Suprapubic skin (tissue), 4 donors: ENCODE measurements around the gene RNF19B.

Experiments
- CTCF ChIP-seq, 2 donors: fragments of 200-600 bp in 1 of 2; fragments of 450-650 bp in 1 of 2; sonication (generic) in 1 of 2; IDR thresholded peaks; one replicate each; pipeline ENCODE4 v1.5.1; 2016 to 2019; ENCODE audit warnings: antibody characterized with exemption in 2 of 2, mild to moderate bottlenecking in 1 of 2, moderate library complexity in 1 of 2
- EP300 ChIP-seq: sonication (generic); formaldehyde crosslinking; IDR thresholded peaks from one replicate; pipeline ENCODE4 v1.6.1; 2017; ENCODE audit warnings: antibody characterized with exemption
- POLR2A ChIP-seq, 2 donors: fragments of 450-650 bp; IDR thresholded peaks; one replicate each; pipeline ENCODE4 v1.6.1; 2017; ENCODE audit warnings: antibody characterized with exemption in 2 of 2, mild to moderate bottlenecking in 2 of 2, moderate library complexity in 2 of 2
- POLR2AphosphoS5 ChIP-seq, 3 donors: sonication (generic); formaldehyde crosslinking; IDR thresholded peaks; one replicate each; pipeline ENCODE4 v1.6.1; 2017; ENCODE audit warnings: antibody characterized with exemption in 3 of 3

GRCh38 chr1:32983020-32983419 lies 18.4 kb upstream of the RNF19B start:
- TF ChIP-seq POLR2A (IDR thresholded peaks at IDR 0.05) (no peak), POLR2AphosphoS5 (IDR thresholded peaks at IDR 0.05) (no peak), CTCF (IDR thresholded peaks at IDR 0.05) (no peak), EP300 (no peak)
